Medulla oblongata (tissue), 1 donor: ENCODE data around the gene CA10.

Experiments used
- DNase-seq: peaks from one replicate; pipeline ENCODE4 v3.0.0-alpha.2; 2015; ENCODE audit errors: extremely low spot score

Gene CA10

GRCh38 chr17:52158450-52159042 is at the start of gene CA10:
TSS of gene CA10 (minus strand) at chr17:52158714.
- DNase-seq = no peak

DNA sequence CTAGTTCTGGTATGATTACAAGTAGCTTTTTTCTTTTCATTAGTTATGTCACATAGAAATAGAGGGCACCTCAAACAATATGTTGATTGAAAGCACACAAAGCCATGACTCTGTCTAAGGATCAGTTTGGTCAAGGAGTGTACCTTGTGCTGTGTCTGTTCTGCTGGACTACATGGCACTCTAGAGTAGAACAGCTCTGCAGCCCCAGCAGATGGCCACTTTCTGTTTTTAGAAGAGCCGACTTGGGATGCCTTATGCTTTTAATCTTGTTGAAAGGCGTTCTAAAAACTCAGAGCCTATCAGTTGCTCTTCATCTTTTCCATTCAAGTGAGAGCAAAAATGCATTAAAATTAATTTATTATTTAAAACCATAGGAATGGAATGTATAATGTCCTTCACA is 49.3 kb upstream of the CA10 start:
- no peak for DNase-seq

DNA sequence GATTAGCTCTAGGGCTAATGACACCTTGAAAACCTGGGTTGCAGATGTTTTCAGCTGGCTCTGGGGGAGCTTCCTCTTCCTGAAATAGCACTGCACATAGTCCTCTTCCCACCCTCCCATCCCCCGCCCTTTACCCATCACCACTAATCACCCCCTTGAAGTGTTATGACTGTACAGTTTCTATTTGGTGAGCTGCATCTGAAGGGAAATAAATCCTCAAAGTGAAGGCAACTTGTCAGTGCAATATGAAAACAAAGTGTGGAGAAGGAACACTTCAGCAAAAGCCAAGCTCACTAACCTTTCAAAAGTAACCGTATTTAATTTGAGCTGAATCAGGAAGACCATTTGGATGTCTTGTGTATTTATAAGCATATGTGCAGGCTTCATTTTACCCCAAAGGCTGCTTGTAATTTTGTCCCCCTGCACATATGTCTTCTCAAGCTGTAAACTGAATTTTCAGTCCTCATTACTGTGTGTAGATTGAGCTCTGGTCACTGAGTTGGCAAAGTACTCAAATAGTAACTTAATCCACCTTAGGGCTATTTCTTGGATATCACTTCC is 44.1 kb upstream of the CA10 start:
- no peak for DNase-seq

GRCh38 chr17:52201767-52202519 is 43.4 kb upstream of the CA10 start:
- DNase-seq = no peak

DNA sequence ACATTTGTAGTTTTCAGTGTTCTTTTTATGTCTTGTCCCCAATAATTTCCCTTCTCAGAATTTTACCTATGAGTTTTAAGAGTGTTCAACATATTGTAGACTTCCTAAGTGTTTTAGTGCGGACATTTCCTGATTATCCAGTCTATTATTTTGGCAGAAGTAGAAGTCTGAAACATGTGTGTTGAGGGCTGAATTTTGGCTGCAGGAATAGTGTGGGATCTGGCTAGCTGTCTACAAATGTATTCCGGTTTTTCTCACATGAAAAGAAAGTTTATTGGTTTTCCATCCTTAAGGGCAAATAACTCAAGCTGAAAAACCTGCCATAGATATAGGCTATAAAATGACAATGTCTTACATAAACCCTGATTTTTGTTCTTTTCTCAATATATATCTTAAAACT is 33.0 kb upstream of the CA10 start:
- DNase-seq = no peak

DNA sequence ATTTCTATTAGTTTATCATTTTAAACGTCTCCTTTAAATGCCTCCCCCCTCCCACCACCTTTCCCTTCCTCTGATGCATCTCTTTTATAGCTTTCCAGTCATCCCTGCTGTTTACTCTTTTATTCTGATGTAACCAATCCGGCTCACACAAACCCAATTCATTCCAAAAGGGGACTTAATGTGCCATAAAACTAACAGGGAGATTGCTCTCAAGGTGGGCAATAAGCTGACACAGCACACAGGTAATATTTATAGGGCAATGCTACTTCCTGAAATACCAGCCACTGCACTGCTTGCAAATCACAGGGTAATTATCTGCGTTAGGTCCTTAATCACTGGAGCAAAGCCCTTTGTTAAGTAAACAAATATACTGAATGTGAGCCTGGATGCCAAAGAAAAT is 23.3 kb upstream of the CA10 start:
- DNase-seq = no peak

GRCh38 chr17:52178012-52178411 is 19.5 kb upstream of the CA10 start:
- no peak for DNase-seq

DNA sequence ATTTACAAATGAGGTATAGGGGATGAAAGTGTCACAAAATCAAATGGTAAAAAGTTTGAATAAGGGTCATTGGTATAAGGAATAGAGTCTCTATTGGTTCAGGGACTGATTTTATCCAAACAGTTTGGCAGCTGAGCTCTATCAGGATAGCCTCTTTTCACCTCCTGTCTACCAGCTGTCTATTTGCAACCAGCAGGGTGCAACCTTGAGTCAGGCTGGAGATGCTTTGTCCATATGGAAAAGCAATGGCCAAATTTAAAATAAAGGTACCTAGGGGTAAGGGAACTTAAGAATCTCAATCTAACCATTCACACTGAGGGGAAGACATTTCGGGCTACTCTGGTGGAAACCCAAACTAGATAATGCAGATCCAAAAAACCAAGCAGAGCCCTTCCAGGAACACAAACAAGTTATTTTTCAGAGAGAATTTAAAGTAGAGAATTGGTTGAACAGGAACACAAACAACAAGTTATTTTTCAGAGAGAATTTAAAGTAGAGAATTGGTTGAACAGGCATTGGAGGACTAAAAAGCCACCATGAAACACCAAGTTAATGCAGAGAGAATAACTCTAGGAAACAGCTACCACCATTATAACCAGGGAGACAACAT is 12.6 kb upstream of the CA10 start:
- peak; percentile 35 for DNase-seq

GRCh38 chr17:52160136-52160567 is 1.6 kb upstream of the CA10 start:
- no peak for DNase-seq

GRCh38 chr17:52159246-52160135 is 977 bp upstream of the CA10 start:
- DNase-seq = no peak

GRCh38 chr17:52157603-52158449 is 688 bp downstream of the CA10 start:
- no peak for DNase-seq

- DNase-seq = no peak
Observed at GRCh38 chr17:52156576-52157570, 1.6 kb downstream of the CA10 start.

DNA sequence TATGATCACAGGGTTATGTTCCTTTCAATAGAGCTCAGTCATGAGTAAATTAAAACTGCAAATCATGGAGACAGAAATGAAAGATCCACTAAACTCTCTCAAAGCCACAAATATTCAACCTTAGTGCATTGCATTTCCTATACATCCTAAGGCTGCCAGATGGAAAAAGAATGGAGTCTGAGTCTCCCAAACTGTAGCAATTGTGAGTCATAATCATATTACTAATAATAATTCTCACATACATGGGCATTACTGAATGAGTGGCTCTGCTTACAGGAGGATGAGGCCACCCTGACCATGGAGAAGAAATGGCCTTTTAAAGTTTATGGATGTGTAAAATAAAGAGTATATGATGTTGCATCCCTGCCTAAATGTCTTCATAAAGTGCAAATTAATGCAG is 3.2 kb downstream of the CA10 start:
- no peak for DNase-seq

DNA sequence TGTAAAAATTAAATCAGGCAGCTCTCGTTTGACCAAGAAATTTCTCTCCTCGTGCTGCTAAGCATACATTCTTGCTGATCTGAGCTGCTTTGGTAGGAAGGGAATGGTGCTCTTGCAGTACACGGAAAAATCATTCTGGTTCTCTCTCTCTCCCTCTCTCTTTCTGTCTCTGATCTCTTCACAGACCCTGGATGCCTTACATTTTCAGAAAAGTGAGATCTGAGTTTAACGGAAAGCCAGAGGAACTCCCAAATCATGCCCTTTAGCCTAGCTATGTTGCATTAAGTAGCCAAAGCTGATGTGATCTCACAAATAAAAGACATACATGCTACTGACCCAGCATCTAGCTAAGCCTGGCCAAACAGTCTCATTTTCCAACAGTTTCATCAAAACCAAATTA is 4.0 kb downstream of the CA10 start:
- no peak for DNase-seq

GRCh38 chr17:52150935-52151334 is 7.6 kb downstream of the CA10 start:
- DNase-seq = no peak

DNA sequence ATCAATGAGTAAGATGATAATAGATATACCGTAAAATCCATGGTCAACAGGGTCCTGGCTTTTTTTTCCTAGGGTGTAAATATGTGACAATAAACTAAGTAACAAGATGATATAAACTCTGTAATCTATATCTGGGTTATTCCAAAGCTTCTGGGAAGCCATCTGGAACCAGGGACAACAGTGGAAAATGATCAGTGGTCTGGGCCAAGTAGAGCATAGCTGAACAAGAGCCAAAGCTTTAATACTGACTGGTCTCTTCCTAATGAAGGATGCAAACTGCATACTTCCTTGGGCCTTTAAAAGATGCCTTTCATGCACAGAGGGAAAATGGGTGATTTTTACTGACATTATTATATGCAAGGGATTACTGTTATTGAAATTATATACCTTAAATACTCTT is 8.9 kb downstream of the CA10 start:
- no peak for DNase-seq

DNA sequence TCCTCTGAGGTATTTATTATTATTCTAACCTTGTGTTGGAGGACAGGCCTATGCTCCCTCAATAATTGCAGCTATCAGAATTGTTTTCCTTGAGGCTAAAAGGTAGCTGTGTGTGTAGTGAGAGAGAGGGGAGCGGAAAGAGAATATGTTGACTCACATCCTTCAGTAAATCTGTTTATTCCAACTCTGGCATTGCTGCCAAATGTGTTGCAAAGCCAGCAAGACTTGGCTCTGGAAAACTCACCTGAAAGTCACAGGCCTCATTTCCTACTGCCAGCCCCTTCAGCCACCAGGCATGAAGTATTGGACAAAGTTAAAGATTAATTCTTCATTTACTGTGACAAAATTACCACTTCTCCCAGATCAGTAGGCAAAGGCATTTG is 9.6 kb downstream of the CA10 start:
- DNase-seq = no peak

GRCh38 chr17:52148288-52148968 is 10.1 kb downstream of the CA10 start:
- no peak for DNase-seq

DNA sequence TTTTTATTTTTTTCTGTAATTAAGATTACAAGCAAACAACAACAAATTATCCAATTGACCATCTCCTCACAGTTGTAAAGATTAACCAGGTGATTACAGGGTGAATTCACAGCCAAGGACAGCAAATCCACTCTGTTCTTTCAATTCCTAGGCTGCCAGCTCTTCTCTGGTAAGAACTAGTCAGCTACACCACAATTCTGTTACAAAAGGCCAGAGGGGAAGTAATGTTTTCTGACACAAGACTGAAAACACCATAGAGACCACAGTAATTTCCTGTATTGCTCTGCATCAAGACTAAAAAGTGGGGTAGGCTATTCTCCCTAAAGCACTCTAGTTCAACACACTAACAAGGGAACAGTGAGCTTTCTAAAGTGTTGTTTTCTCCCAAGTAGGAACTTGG is 10.6 kb downstream of the CA10 start:
- no peak for DNase-seq
